Measurements from ENCODE around the gene CENPB.

Gene CENPB

DNA sequence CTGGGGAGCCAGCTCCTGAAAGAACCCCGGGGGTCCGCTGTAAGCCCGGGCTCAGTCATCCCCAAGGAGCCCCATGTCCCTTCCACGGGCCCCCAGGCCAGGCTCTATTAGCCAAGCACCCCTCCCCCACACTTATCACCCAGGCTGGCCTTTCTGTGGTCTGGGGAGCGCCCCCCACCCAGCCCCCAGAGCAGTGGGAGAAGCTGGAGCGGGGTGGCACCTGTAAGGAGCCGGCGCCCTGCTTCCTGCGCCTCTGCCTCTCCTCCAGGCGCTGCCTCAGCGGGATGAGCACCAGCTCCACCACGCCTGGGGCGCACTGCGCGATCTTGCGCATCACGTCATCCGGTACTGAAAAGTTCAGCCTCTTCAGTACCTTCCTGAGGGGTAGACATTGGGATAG lies 7.6 kb downstream of the CENPB start:
- H3K4me3 ChIP-seq (ENCODE audit: control insufficient read depth, low read depth, low read length) = no peak overlapping the region
- TF ChIP-seq, protein P1, sequence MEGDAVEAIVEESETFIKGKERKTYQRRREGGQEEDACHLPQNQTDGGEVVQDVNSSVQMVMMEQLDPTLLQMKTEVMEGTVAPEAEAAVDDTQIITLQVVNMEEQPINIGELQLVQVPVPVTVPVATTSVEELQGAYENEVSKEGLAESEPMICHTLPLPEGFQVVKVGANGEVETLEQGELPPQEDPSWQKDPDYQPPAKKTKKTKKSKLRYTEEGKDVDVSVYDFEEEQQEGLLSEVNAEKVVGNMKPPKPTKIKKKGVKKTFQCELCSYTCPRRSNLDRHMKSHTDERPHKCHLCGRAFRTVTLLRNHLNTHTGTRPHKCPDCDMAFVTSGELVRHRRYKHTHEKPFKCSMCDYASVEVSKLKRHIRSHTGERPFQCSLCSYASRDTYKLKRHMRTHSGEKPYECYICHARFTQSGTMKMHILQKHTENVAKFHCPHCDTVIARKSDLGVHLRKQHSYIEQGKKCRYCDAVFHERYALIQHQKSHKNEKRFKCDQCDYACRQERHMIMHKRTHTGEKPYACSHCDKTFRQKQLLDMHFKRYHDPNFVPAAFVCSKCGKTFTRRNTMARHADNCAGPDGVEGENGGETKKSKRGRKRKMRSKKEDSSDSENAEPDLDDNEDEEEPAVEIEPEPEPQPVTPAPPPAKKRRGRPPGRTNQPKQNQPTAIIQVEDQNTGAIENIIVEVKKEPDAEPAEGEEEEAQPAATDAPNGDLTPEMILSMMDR (IDR thresholded peaks at IDR 0.05; ENCODE audit: control insufficient read depth, insufficient read depth, low read depth, low read length, missing control alignments) = no peak
- no peak for DNase-seq (ENCODE audit: low read depth)

DNA sequence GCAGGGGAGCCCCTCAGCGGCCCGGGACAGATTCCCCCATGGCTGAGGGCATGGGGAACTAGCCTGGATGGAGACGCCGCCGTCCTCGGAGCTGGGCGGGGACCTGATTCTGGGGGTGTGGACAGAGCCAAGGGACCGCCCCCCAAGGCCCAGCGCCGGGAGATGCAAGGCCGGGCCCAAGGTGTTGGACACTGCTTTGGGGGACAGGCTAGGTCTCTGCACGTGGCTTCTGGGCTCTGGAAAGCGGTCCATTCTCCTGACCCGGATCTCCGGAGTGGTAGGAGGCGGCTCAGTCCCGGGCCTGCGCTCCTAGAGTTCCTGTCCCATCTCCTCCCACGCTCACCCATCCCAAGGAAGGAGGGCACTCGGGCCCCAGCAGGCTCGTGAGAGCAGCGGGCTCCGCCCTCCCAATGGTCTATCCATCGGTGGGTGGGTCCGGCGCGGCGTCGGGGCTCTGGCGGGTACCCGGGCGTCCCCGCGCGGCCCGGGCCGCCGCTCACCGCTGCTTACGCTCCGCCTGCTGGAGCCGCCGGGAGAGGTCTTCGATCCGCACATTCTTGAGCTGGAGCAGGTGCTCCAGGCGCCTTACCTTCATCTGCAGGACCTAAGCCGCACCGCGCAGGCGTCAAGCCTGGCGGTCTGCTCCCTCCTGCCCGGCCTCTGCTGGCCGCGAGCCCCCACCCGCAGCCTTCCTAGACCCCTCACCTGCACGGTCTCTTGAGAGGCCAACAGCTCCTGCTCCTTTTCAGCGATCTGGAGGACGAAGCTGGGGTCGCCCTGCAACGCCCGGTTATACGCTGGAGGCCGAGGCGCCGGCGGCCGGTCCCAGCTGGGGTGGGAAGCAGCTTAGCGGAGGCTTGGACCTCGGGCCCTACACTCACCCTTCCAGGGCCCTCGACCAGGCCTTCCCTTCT lies 8.6 kb downstream of the CENPB start:
- no peak for DNase-seq (ENCODE audit: low read depth)
- TF ChIP-seq, protein P1 (IDR thresholded peaks at IDR 0.05; ENCODE audit: control insufficient read depth, insufficient read depth, low read depth, low read length, missing control alignments) = no peak
- peak overlapping the region; percentile 60 for H3K4me3 ChIP-seq (ENCODE audit: control insufficient read depth, low read depth, low read length)

DNA sequence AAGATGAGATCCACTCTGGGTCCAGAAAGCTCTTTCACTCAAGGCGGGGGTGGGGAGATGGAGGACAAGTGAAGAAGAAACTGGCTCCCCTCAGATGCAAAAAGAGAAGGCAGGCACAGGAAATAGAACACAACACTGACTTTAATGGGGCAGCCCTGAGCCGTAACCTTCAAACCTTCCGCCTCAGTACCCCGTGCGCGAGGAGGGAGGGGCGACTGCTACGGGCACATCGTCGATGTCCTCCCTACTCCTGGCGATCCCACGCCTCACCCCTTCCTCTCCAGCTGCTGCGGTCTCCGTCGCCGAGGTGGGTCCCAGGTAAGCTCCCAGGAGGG lies 9.2 kb downstream of the CENPB start:
- no peak for DNase-seq (ENCODE audit: low read depth)
- H3K4me3 ChIP-seq (ENCODE audit: control insufficient read depth, low read depth, low read length) = peak overlapping the region; percentile 60
- TF ChIP-seq, protein P1 (IDR thresholded peaks at IDR 0.05; ENCODE audit: control insufficient read depth, insufficient read depth, low read depth, low read length, missing control alignments) = no peak

DNA sequence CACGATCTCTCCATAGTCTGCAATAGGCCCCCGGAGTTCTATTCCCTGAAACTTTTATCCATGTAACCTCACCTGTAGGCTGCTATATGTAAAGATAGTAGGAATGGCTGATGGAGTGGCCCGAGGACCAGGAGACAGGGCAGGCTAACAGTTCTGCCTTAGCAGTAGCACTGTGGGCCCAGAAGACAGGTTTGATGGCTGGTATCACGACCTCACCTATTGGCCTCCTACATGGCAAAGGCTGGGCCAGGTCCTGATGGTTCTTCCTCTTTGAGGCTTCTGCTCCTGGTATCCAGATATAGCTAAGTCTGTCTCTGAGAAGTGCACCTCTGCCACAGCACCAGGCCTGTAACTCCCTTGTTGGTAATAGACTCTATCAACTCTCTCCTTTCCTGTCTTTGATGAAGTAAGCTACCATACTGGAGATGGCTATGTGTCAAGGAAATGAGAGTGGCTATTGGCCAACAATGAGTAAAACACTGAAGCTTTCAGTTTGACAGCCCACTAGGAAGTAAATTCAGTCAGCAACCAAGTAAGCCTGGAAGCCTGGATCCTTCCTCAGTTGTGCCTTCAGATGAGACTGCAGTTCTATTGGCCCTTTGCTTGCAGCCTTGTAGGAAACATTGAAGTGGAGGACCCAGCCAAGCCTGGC lies 11.0 kb downstream of the CENPB start:
- H3K4me3 ChIP-seq (ENCODE audit: control insufficient read depth, low read depth, low read length) = no peak overlapping the region
- TF ChIP-seq, protein P1 (IDR thresholded peaks at IDR 0.05; ENCODE audit: control insufficient read depth, insufficient read depth, low read depth, low read length, missing control alignments) = no peak
- no peak for DNase-seq (ENCODE audit: low read depth)

DNA sequence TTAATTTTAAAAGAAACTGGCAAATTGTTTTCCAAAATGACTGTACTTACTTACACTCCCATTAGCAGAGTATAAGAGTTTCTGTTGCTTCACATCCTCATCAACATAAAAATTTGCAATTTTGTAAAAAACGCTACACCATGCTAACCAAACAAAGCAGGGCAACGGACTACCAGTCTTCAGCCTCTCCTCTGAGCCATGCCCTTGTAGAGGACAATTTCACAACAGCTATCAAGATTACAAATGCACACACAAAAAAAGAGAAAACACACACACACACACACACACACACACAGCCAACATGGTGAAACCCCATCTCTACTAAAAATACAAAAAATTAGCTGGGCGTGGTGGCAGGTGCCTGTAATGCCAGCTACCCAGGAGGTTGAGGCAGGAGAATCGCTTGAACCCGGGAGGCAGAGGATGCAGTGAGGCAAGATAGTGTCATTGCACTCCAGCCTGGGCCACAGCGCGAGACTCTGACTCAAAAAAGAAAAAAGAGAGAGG lies 14.9 kb downstream of the CENPB start:
- TF ChIP-seq, protein P1 (IDR thresholded peaks at IDR 0.05; ENCODE audit: control insufficient read depth, insufficient read depth, low read depth, low read length, missing control alignments) = no peak
- no peak for DNase-seq (ENCODE audit: low read depth)
- H3K4me3 ChIP-seq (ENCODE audit: control insufficient read depth, low read depth, low read length) = no peak overlapping the region

DNA sequence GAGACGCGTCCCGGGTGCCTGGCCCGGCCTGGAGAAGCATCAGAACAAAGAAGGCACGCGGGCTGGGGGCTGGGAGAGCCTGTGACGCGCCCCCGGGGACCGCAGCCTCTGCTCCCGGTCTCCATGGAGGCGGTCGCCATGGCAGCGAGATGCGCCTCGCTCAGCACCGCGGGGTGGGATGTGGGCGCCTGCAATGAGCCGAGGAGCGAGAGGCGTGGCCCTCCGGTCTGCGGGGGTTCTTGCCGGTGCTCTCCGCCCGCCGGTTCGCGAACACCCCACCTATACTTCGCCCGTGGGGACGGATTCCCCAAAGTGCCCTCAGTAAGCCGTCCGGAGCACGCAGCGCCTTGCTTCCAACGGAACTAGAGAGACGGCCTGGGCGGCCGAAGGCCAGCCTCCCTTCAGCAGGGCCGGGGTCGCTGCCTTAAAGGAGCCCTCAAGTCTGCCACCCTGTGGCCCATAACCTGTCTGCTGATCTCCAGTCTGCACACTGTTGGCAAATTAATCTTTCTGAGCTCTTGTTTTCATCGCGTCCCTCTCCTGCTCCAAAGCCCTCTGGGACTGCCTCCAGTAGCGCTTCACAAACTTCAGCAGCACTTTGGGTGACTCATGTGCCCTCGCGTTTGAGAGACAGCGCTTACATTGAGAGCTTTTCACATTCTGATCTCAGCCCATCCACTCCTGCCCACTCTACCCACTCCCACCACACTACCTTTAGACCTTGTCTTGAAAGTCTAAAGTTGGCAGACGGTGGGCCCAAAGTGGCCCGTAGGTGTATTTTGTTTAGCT lies 18.0 kb downstream of the CENPB start:
- H3K4me3 ChIP-seq (ENCODE audit: control insufficient read depth, low read depth, low read length) = peak overlapping the region; percentile 62
- TF ChIP-seq, protein P1 (IDR thresholded peaks at IDR 0.05; ENCODE audit: control insufficient read depth, insufficient read depth, low read depth, low read length, missing control alignments) = peak; percentile 42
- DNase-seq (ENCODE audit: low read depth) = no peak
